ENCODE results near the gene SNX15.
"Not testable (repeated sequence)": the region's sequence is repeated elsewhere in the genome, so short reads cannot be mapped to it uniquely, and the experiment has no call there.

Gene SNX15

DNA sequence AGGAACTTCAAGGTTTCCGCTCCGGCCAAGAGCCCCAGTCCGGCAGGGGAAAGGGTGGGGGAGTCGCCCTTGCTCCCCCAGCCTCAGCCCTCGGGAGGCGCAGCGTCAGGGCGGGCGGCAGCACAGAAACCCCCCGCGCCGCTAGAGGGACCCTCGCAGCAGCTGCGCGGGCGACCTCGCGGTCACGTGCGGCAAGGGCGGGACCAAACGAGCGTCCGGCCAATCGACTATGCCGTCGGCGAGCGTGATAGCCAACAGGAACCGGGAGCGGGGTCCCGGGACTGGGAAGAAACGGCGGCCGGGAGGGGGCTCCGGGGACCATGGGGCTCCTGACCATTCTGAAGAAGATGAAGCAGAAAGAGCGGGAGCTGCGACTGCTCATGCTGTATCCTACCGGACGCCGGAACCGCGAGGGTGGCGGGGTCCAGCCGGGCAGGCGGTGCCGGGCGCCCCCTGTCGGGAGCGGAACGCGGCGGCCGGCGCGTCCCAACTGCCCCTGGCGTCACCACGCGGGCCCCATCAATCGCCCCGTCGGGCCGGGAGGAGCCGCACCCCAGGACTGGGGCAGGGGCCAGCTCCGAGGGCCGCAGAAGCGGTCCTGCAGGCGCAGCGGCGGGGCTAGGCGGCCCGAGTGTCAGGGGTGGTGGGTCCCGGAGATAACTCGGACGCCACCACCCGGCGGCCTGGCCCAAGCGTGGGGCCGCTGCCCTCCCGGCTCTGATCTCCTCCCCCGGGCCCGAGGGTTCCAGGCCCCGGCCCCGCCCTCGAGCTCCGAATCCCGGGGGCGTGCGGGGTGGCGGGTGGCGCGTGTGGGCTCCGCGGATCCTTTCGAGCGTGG, 13.1 kb upstream of the SNX15 start, which contains the start of gene ARL2:
ARL2 (plus strand) TSS at position 273 of the 838 bp plus-strand sequence; CDS start at position 321, 48 bp downstream.
- Histone ChIP-seq H3K27ac (peak within 1 kb of the TSS; percentile 82 to 99 (median 96)), H3K4me3 (peak within 1 kb of the TSS; percentile 53 to 89 (median 69))

DNA sequence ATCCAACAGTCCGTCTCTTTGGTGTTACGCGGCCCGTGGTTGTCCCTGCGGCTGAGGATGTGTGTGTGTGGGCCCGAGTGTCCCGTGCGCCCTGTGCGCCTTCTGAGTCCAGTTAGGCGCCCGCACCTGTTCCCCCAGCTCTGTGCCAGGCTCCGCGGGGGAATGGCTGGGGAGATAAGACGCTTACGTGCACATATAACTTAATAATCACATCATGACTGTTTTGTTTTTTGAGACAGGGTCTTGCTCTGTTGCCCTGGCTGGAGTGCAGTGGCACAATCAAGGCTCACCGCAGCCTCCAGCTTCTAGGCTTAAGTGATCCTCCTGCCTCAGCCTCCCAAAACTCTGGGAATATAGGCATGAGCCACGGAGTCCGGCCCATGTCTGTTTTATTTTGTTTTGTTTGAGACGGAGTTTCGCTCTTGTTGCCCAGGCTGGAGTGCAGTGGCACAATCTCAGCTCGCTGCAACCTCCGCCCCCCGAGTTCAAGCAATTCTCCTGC, 12.5 kb upstream of the SNX15 start:
- H3K4me3 ChIP-seq: peak overlapping the region; percentile 53 to 89 (median 69)
- peak overlapping the region; percentile 82 to 99 (median 96) for H3K27ac ChIP-seq

DNA sequence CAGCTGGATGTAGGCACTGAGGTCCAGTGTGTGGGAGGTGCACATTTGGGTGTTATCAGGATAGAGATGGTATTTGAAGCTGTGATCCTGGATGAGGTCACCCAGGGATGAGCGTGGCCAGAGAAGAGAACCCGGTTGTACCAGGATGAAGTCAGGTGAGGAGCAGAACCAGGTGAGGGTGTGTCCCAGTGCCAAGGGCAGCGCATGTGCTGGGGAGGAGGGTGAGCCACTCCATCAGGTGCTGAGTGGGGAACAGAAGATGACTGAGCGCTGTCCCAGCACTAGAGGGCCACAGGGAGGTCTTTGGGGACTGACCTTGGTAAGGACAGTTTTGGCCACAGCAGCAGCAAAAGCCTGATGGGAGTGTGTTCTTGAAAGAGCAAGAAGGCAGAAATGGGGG, 10.5 kb upstream of the SNX15 start:
- Histone ChIP-seq H3K27ac (peak overlapping the region in 2 of 21 experiments; percentile 11 to 26), H3K4me3 (no peak overlapping the region)

DNA sequence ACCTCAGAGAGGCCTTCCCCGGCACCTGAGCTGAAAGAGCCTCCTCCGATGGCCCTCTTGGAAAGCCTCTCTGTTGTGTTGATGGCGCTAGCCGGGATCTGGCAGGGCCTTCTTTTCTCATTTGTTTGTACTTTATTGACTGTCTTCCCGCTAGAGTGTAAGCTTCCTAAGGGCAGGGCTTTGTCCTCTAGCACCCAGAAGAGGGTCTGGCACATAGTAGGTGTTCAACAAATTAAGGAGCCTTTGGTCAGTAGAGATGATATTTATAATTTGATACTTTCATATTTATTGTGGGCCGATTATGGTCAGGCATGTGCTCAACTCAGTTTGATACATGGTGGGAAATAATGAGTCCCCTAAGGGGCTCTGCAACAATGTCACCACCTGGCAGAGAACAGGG, 9.3 kb upstream of the SNX15 start:
- Histone ChIP-seq H3K27ac (no peak overlapping the region), H3K4me3 (no peak overlapping the region)

DNA sequence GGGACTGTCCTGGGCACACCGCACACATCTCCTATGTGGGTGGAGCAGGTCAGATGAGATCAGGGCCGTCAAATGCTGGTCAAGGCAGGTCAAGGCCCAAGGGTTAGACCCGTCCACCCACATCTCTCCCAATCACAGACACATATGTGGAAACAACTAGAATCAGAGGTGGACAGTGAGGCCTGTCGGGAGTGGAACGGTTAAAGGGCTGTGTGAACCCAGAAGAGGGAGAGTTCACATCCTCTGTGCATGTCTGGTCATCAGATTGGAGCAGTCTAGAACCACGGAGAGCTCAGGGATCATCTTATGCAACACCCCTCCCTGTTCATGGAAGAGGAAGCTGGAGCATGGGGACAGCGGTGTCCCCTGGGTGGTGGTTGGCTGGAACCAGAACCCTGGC, 7.4 kb upstream of the SNX15 start:
- peak overlapping the region in 1 of 21 experiments; percentile 26 for H3K27ac ChIP-seq
- H3K4me3 ChIP-seq: no peak overlapping the region

DNA sequence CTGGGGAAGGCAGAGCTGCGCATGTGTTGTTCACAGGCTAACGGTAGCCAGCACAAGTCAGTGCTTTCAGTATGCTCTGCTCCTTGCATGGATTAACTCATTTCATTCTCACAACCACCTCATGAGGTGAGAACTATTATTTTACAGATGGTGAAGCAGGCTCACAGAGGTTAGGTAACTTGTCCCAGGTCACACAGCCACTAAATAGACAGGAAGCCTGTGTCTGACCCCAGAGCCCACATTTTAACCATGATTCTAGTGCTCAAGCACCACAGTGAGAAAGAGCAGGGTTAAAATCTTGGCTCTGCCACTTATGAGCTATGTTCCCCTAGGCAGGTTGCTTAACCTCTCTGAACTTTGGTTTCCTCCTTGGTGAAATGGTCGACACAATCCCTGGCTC, 6.2 kb upstream of the SNX15 start:
- H3K27ac ChIP-seq: no peak overlapping the region

DNA sequence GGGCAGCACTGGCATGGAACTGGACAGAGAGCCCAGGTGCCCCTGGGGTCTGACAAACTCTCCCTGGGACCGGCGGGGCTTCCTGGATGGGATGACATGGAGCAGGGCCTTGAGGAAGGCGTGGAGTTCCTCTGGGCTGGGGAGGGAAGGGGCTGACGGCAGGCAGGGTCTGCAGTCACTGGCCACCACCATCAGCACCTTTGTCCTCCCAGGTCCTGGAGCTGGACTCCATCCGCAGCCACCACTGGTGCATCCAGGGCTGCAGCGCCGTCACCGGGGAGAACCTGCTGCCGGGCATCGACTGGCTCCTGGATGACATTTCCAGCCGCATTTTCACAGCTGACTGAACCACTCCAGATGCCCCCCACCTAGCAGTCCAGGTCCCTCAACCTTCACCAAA, 5.7 kb upstream of the SNX15 start:
- Histone ChIP-seq H3K27ac (no peak overlapping the region), H3K4me3 (no peak overlapping the region)

More for the DNA sequence above, 6.2 kb upstream of the SNX15 start:
- no peak overlapping the region for H3K4me3 ChIP-seq

DNA sequence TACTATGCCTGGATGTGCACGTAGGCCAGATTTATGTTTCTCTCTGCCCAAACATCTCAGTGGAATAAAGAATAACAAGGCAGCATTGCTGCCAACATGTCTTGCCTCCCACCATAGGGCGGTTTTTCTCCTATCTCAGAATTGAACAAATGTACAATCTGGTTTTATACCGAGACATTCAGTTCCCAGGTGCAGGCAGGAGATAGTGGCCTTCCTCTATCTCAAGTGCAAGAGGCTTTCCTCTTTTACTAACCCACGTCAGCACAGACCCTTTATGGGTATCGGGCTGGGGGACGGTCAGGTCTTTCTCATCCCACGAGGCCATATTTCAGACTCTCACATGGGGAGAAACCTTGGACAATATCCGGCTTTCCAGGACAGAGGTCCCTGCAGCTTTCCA, 3.7 kb upstream of the SNX15 start:
- not testable (repeated sequence) for H3K27ac ChIP-seq, H3K4me3 ChIP-seq

DNA sequence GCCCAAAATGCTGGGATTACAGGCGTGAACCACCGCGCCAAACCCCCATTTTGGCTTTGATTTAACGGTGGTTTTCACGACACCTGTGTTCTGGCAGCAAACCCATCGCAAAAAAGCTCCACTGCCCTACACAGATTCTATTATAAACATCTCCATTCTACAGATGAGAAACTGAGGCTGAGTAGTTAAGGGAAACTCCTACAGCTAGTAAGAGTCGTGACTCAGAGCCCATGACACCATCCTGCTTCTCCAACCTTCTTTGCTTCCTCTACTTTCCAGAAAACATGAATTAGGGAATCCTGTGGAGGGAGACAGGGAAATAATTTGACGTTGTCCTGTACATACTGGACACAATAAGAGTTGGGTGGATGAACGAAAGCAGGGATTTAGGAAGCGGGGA, 429 bp upstream of the SNX15 start:
- peak overlapping the region in 17 of 21 experiments; percentile 72 to 95 (median 84) for H3K27ac ChIP-seq
- peak overlapping the region in 6 of 7 experiments; percentile 29 to 55 (median 48) for H3K4me3 ChIP-seq

DNA sequence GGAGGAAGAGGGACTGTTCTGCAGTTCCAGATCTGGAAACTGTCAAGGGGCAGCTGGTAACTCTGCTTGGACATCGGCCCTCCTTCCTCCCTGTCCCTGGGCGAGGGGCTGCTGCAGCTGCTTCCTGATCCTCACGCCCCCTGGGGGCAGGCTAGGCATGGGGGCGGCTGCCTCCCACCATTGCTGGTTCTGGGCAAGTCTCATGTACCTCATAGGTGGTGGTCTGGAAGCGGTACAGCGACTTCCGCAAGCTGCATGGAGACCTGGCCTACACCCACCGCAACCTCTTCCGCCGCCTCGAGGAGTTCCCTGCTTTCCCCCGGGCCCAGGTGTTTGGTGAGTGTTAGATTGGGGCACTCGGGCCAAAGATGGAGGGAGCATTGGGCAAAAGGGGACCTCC, 5.0 kb downstream of the SNX15 start:
- H3K4me3 ChIP-seq: no peak overlapping the region
- H3K27ac ChIP-seq: no peak overlapping the region

DNA sequence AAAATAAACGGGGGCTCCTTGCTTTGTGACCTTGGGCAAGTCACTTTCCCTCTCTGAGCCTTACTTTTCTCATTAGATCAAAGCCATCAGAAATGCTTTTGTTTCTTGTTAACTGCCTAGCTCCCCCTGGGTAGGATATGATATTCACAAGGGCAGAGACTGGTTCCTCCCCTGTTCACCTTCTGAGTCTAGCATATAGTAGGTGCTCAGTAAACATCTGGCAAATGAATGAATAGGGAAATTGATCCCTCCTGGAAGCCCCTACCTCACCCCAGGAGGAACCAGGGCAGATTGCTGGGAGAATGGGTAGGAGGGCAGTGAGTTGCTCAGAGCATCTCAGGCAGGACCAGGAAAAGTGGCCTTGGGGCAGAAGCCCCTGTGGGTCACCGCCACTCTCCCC, 7.2 kb downstream of the SNX15 start:
- no peak overlapping the region for H3K27ac ChIP-seq

DNA sequence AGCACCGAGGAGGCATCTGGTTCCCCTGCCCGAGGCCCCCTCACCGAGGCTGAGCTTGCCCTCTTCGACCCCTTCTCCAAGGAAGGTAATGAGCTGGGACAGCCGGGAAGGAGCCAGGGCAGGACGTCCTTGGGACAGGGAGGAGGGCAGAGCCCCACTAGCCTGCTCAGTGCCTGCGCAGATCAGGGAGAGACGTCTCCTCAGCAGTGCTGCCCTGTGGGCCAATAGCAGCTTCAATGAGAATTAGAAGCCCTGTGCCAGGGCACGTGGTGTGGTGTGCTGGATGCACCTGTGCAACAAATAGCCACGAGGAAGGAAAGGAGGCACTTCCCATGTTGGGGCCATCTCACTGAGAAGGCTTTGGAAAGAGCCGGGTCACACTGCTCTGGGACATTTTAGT, 8.3 kb downstream of the SNX15 start:
- Histone ChIP-seq H3K4me3 (no peak overlapping the region), H3K27ac (no peak overlapping the region)

More for the DNA sequence above, 7.2 kb downstream of the SNX15 start:
- no peak overlapping the region for H3K4me3 ChIP-seq

DNA sequence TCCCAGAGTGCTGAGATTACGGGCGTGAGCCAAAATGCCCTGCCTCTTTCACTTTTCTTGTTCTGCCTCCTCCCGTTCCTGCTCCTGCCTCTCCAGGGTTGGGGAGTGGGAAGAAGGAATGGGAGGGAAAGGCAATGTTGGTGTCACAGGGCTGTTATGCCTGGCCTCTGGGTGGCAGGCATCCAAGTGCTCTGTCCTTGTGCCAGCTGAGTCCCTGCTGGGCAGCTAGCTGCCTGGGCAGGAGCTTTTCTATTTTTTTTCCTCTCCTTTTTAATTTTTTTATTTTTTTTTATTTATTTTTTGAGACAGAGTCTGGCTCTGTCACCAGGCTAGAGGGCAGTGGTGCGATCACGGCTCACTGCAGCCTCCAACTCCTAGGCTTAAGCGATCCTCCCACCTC, 9.7 kb downstream of the SNX15 start:
- H3K4me3 ChIP-seq: no peak overlapping the region
- no peak overlapping the region for H3K27ac ChIP-seq

DNA sequence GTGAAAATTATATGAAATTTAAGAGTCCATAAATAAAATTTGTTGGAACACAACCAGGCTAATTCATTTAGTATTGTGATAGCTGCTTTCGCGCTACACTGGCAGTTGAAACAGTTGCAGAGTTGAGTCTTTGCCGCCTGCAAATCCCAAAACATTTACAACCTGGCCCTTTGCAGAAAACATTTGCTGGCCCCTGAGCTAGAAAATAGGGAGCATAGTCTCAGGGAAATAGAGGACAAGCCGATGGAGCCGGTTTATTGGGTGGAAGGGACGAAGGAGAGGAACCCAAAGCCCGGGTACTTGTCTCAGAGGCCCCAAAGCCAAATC, 13.2 kb downstream of the SNX15 start:
- Histone ChIP-seq H3K4me3 (peak overlapping the region; percentile 58 to 91 (median 80)), H3K27ac (peak overlapping the region in 20 of 21 experiments; percentile 72 to 97 (median 86))

DNA sequence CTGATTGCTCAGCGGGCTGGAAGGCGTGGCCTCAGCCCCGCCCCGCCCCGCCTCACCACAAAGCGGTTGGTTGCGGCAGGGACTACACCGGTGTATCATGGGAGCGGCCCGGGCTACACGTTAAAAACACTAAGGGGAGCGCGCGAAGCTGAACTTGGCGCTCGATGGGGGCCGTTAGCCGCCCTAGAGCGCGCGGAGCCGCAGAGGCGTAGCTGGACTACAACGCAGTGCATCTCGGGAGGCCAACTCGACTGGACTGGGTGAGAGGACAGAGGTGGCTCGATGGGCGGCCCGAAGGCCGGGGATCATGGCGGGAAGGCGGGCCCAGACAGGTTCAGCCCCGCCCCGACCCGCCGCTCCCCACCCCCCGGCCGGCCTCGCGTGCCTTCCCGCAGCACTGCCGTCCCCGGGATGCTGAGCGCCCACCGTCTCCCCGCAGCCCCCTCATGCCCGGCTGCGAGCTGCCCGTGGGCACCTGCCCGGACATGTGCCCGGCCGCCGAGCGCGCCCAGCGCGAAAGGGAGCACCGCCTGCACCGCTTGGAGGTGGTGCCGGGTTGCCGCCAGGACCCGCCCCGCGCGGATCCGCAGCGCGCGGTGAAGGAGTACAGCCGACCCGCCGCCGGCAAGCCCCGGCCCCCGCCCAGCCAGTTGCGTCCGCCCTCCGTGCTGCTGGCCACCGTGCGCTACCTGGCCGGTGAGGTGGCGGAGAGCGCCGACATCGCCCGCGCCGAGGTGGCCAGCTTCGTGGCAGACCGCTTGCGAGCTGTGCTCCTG, 13.8 kb downstream of the SNX15 start, which contains the start of gene SAC3D1:
SAC3D1 (plus strand) TSS at position 364 of the 776 bp plus-strand sequence; CDS start at position 447, 83 bp downstream.
- Histone ChIP-seq H3K4me3 (peak within 1 kb of the TSS; percentile 58 to 91 (median 80)), H3K27ac (peak within 1 kb of the TSS in 20 of 21 experiments; percentile 72 to 97 (median 86))

DNA sequence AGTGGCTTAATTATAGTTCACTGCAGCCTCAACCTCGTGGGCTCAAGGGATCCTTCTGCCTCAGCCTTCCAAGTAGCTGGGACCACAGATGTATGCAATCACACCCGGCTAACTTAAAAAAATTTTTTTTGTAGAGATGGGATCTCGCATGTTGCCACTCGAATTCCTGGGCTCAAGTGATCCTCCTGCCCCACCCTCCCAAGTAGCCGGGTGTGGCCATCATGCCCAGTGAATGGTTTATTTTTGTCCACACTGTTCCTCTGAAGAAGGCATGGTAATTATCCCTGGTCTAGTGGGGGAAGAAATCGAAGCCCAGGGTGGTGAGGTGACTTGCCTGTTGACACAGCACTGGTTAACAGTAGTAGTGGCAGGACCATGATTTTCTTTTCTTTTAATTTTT, 15.7 kb downstream of the SNX15 start:
- H3K27ac ChIP-seq: no peak overlapping the region
- H3K4me3 ChIP-seq: no peak overlapping the region

DNA sequence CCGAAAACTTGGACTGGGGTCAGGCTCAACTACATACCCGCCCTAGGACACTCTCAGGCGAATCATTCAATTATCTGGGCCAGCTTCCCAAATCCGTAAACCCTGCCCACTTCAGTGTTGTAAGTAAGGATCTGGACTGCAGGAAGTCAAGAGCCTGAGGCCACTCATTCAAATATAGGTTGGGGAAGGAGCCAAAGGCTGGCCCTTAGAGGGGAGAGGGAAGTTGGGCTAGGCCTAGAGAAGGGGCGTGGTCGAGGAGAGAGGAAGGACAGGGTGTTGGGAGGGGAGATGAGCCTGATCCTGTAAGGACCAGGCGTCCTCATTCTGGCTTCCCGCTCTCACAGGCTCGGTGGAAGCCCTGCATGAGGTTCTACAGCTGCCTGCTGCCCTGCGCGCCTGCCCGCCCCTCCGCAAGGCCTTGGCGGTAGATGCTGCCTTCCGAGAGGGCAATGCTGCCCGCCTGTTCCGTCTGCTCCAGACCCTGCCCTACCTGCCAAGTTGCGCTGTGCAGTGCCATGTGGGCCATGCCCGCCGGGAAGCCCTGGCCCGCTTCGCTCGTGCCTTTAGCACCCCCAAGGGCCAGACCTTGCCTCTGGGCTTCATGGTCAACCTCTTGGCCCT, 16.8 kb downstream of the SNX15 start:
- Histone ChIP-seq H3K4me3 (no peak overlapping the region), H3K27ac (peak overlapping the region in 1 of 21 experiments; percentile 7)

DNA sequence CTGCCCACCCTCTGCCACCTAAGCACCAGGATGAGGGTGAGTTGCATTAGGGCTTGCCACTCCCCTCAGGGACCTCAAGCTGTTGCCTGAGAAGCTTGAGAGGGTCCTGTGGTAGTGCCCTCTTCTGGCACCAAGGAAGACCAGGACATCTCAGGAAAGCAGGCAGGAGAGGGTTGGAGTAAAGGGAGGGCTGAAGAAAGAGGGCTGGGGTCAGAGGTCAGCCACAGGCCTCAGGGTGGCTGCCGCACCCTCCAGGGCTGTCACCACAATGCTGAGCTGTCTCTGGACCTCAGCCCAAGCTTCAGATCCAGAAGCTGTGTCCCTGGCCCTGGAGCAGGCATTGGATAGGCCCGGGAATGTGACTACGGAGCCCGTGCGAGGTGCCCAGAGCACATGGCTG, 17.8 kb downstream of the SNX15 start:
- H3K4me3 ChIP-seq: no peak overlapping the region
- H3K27ac ChIP-seq: no peak overlapping the region

DNA sequence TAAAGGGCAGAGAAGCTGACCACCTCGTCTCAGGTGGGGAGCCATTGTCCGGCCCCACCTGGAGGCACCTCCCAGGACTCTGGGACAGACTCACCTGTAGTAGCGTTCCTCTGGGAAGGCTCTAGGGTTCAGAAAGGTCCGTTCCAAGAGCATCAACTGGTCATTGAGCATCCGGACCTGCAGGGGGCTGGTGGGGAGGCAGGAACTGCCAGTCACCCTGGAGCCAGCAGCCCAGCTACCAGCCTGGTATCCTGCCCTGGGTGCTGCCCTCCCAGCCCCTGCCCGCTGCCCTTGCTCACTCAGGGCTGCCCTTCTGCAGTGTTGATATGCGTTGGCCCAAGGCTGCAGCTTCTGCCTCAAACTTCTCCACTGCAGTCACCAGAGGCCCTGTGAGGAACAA, 18.5 kb downstream of the SNX15 start:
- Histone ChIP-seq H3K4me3 (no peak overlapping the region), H3K27ac (no peak overlapping the region)
